ENCODE data around the gene SMC1A.
A peak's percentile ranks its signal among the peaks of the same experiment; 100 is the strongest.

SMC1A gene

DNA sequence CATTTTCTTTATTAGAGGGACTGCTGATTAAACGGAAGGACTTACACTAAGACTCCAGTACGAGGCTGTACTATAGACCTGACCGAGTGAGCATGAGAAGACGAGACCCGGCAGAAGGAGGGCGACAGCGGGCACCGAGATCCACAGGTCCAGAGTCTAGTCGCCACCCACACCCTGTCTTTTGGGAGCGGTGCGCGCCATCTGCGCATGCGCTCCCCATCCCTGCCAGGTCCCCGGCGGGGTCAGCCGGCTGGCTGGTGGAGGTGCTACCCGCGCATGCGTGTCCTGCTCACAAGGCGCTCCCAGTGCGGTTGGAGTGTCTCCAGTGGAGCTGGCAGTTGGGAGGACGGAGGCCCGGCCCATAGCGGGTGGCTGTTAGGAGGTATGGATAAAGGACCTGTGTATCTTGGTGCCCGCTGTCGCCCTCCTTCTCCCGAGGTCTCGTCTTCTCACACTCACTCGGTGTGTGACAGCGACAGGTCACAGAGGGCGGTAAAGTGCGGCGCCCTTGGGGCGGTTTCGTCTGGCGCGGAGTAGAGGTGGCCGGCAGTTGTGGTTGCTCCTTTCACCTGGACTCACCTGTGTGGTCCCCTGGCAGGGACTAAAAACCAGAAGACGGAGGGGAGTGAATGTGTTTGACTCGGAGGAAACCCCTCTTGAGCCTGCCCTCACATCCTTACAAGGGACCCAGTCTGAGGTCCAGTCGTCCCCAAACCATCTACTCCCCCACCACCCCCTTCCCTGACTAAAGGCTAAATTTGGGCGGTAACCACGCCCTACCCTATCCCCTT, 19.3 kb upstream of the SMC1A start:
- H3K4me1 ChIP-seq (ENCODE audit: control insufficient read depth, insufficient read depth, low read length) = no peaks in the 10 kb centered on the region
- no peak overlapping the region for H3K27ac ChIP-seq (ENCODE audit: low read length)
- WGBS (ENCODE audit: insufficient coverage, insufficient read length) = no CpG with 5 or more reads among the region's 44 CpGs
- peak overlapping the region; percentile 46; the same call in 1 of the 2 replicates for H3K4me3 ChIP-seq (ENCODE audit: low read length)
- H3K9me3 ChIP-seq (ENCODE audit: control insufficient read depth, insufficient read depth, low read length) = no peaks in the 10 kb centered on the region
- DNase-seq (ENCODE audit: low read depth, low spot score) = peak; percentile 37
- H3K27me3 ChIP-seq (ENCODE audit: control insufficient read depth, insufficient read depth, low read length) = no peaks in the 10 kb centered on the region
- H3K36me3 ChIP-seq (ENCODE audit: control insufficient read depth, insufficient read depth, low read length) = no peaks in the 10 kb centered on the region

DNA sequence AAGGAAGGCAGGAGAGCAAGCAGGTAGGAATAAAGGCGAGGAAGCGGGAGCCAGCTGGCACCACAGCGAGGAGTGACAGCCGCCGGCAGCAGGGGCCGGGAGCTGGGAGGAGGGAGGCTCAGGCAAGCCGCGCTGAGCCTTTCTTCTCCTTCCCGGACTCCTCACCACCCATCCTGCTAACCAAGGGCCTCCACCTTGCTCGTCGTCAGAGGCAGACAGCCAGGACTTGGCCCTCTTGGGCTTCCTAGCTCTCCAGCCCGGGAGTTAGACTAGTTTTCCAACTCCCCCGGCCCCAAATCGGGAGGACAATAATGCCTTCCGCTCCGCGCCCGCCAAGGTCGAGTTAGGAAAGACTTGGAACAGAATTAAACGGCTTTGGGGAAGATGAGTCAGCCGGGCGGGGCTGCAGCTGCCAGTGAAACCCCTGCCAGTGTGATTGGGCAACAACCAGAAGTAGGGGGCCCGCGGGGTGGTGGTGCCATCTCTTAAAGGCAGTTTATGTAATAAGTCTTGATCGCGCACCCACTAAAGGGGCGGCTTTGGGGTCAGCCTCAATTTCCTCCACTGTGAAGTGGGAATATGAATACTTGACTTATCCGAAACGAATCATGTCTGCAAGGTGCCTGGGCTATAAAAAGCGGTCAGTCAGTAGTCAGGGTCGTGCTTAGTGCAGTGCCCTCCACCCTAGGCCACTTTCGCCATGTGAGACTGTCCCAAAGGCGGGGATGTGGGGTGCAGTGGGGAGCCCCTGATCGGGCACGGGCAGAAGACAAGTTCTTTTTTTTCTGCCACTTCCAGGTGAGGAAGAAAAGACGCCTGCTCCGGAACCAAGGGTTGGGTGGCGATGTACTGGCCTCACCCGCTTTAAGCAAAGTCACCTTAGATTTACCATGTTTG, 18.4 kb upstream of the SMC1A start:
- no CpG with 5 or more reads among the region's 39 CpGs for WGBS (ENCODE audit: insufficient coverage, insufficient read length)
- Histone ChIP-seq H3K27ac (ENCODE audit: low read length) (no peak overlapping the region), H3K9me3 (ENCODE audit: control insufficient read depth, insufficient read depth, low read length) (no peaks in the 10 kb centered on the region), H3K36me3 (ENCODE audit: control insufficient read depth, insufficient read depth, low read length) (no peaks in the 10 kb centered on the region), H3K4me1 (ENCODE audit: control insufficient read depth, insufficient read depth, low read length) (no peaks in the 10 kb centered on the region), H3K4me3 (ENCODE audit: low read length) (no peak overlapping the region; the same call in 1 of the 2 replicates), H3K27me3 (ENCODE audit: control insufficient read depth, insufficient read depth, low read length) (no peaks in the 10 kb centered on the region)
- no peak for DNase-seq (ENCODE audit: low read depth, low spot score)

DNA sequence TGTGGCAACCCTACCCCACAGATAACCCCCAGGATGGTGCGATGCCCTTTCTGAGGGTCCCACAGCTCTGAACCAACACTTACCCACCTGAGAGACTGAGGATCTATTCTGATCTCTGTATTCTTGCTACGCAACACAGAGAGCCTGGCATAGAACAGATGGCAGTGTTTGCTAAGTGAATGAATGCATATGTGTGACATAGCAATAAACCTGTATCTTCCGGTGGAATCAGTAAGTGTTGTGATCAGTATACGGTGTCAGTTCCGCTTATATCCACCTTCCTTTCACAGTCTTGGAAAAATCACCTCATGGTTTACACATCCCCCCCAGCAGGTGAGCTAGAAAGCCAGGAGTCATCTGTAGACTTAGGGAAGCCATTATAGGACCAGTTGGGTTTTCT, 17.6 kb upstream of the SMC1A start:
- Histone ChIP-seq H3K27me3 (ENCODE audit: control insufficient read depth, insufficient read depth, low read length) (no peaks in the 10 kb centered on the region), H3K36me3 (ENCODE audit: control insufficient read depth, insufficient read depth, low read length) (no peaks in the 10 kb centered on the region), H3K4me1 (ENCODE audit: control insufficient read depth, insufficient read depth, low read length) (no peaks in the 10 kb centered on the region), H3K27ac (ENCODE audit: low read length) (no peak overlapping the region), H3K4me3 (ENCODE audit: low read length) (no peak overlapping the region), H3K9me3 (ENCODE audit: control insufficient read depth, insufficient read depth, low read length) (no peaks in the 10 kb centered on the region)
- no CpG with 5 or more reads among the region's 5 CpGs for WGBS (ENCODE audit: insufficient coverage, insufficient read length)
- no peak for DNase-seq (ENCODE audit: low read depth, low spot score)

GRCh38 chrX:53438832-53439230, 16.4 kb upstream of the SMC1A start:
- no peak overlapping the region for H3K27ac ChIP-seq (ENCODE audit: low read length)
- no peaks in the 10 kb centered on the region for H3K36me3 ChIP-seq (ENCODE audit: control insufficient read depth, insufficient read depth, low read length)
- H3K4me3 ChIP-seq (ENCODE audit: low read length) = no peak overlapping the region
- WGBS (ENCODE audit: insufficient coverage, insufficient read length) = no CpG with 5 or more reads among the region's 1 CpG
- H3K9me3 ChIP-seq (ENCODE audit: control insufficient read depth, insufficient read depth, low read length) = no peaks in the 10 kb centered on the region
- no peaks in the 10 kb centered on the region for H3K4me1 ChIP-seq (ENCODE audit: control insufficient read depth, insufficient read depth, low read length)
- no peaks in the 10 kb centered on the region for H3K27me3 ChIP-seq (ENCODE audit: control insufficient read depth, insufficient read depth, low read length)
- no peak for DNase-seq (ENCODE audit: low read depth, low spot score)

DNA sequence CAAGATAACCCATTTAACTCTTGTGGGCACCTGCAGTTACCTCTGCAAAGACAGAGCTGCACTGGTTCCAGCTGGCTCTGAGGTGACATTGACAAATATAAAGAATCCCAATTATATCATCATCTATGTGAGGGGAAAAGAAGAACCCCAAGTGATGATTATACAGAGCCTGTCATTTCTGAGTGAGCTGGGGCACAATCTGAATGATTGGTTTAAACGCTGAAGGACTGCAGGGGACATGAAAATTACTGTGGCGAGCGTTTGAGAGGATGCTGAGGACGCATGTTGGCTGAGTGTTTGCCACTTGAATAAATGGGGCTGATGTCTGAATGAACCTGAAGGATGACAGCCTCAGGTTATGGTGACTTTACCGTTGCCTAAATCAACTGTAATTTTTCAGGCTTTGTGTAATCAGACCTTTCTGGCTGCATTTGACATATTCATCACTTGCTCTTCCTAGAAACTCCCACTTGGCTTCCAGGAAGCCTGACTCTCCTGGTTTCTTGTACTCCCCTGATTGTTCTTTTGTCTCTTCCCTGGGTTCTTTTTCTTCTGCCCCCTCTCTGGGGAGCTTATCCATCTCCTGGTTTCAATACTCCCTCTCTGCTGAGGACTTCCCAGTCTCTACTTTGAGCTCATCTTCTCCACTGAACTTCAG, 15.8 kb upstream of the SMC1A start:
- no peak overlapping the region for H3K27ac ChIP-seq (ENCODE audit: low read length)
- H3K9me3 ChIP-seq (ENCODE audit: control insufficient read depth, insufficient read depth, low read length) = no peaks in the 10 kb centered on the region
- no CpG with 5 or more reads among the region's 5 CpGs for whole genome bisulfite sequencing (ENCODE audit: insufficient coverage, insufficient read length)
- no peaks in the 10 kb centered on the region for H3K27me3 ChIP-seq (ENCODE audit: control insufficient read depth, insufficient read depth, low read length)
- no peak for DNase-seq (ENCODE audit: low read depth, low spot score)
- no peak overlapping the region for H3K4me3 ChIP-seq (ENCODE audit: low read length)
- H3K36me3 ChIP-seq (ENCODE audit: control insufficient read depth, insufficient read depth, low read length) = no peaks in the 10 kb centered on the region
- no peaks in the 10 kb centered on the region; the same call in 1 of the 2 replicates for H3K4me1 ChIP-seq (ENCODE audit: control insufficient read depth, insufficient read depth, low read length)

DNA sequence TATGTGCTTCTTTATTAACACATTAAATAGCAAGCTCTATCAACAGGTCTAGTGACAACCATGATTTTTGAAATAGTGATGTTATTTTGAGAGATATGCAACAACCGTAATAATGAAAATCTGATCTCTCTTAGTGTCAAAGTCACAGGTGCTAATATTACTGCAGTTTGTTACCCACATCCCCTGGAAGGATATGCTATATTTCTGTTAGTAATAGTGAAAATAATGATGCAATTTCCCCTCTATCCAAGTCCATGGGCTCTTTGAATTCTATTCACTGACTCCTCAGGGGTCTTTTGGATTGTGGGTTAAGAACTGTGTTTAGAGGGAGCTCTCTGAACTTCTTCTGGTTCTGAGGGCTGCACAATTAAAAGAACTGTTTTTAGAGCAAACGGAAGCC, 14.8 kb upstream of the SMC1A start:
- no peaks in the 10 kb centered on the region for H3K9me3 ChIP-seq (ENCODE audit: control insufficient read depth, insufficient read depth, low read length)
- no peaks in the 10 kb centered on the region for H3K36me3 ChIP-seq (ENCODE audit: control insufficient read depth, insufficient read depth, low read length)
- WGBS (ENCODE audit: insufficient coverage, insufficient read length) = no CpG with 5 or more reads among the region's 2 CpGs
- H3K4me1 ChIP-seq (ENCODE audit: control insufficient read depth, insufficient read depth, low read length) = no peaks in the 10 kb centered on the region; the same call in 1 of the 2 replicates
- no peaks in the 10 kb centered on the region for H3K27me3 ChIP-seq (ENCODE audit: control insufficient read depth, insufficient read depth, low read length)
- no peak overlapping the region for H3K27ac ChIP-seq (ENCODE audit: low read length)
- no peak for DNase-seq (ENCODE audit: low read depth, low spot score)
- no peak overlapping the region for H3K4me3 ChIP-seq (ENCODE audit: low read length)

- H3K9me3 ChIP-seq (ENCODE audit: control insufficient read depth, insufficient read depth, low read length) = no peaks in the 10 kb centered on the region
- peak; percentile 25 for DNase-seq (ENCODE audit: low read depth, low spot score)
- no CpG with 5 or more reads among the region's 4 CpGs for WGBS (ENCODE audit: insufficient coverage, insufficient read length)
- H3K4me1 ChIP-seq (ENCODE audit: control insufficient read depth, insufficient read depth, low read length) = no peaks in the 10 kb centered on the region; the same call in 1 of the 2 replicates
- no peaks in the 10 kb centered on the region; the same call in 1 of the 2 replicates for H3K36me3 ChIP-seq (ENCODE audit: control insufficient read depth, insufficient read depth, low read length)
- H3K4me3 ChIP-seq (ENCODE audit: low read length) = no peak overlapping the region
- H3K27me3 ChIP-seq (ENCODE audit: control insufficient read depth, insufficient read depth, low read length) = no peaks in the 10 kb centered on the region
- no peak overlapping the region for H3K27ac ChIP-seq (ENCODE audit: low read length)
Observed at GRCh38 chrX:53435997-53436396, 13.5 kb upstream of the SMC1A start.

DNA sequence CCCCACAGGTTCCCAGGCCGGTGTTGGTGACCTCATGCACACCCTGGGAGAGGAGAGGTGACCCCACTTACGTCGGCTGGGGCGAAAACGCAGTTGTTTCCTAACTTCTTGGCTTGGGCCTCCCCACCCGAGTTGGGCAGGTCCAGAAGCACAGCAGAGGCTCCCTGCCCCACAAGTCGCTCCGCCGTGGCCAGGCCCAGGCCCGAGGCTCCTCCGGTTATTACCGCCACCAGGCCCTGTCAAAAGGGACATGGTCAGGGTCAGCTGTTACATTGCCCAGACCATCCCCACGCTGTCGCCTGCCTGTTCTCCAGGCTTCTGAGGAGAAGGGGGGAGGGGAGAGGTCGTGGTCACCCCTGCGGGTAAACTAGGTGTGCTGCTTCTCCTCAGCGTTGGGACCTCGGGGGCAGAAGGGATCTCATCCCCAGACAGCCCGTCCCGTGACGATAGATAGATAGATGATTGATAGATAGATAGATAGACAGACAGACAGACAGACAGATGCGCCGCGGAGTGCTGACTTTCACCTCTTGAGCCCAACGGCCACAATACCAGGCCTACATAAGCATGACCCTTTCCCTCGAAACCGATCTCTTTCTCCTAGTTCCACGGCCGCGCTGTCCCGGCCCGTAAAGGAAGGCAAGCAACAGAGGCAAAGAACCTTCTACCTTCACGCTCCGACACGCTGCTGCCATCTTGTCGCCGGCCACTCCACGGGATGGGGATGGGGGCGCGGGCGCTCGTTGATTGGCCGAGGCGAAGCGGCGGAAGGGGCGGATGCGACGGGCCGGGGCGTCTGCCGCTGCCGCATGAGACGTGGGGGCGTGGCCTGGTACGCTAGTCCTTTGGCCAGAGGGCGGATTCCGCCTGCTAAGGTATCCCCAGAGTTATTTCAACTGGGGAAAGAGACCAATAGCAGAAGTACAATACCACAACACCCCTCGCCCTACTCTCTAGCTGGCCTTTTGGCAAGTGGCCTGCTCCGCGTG, 11.5 kb upstream of the SMC1A start, which contains the start of gene HSD17B10:
Gene HSD17B10 (minus strand): TSS at position 720 of the 989 bp plus-strand sequence. CDS start 25 bp downstream, at position 695.
- H3K27ac ChIP-seq (ENCODE audit: low read length) = no peak within 1 kb of the TSS
- no peaks in the 10 kb centered on the region for H3K9me3 ChIP-seq (ENCODE audit: control insufficient read depth, insufficient read depth, low read length)
- no CpG with 5 or more reads among the region's 61 CpGs for WGBS (ENCODE audit: insufficient coverage, insufficient read length)
- H3K4me3 ChIP-seq (ENCODE audit: low read length) = peak within 1 kb of the TSS; percentile 100
- H3K4me1 ChIP-seq (ENCODE audit: control insufficient read depth, insufficient read depth, low read length) = no peaks in the 10 kb centered on the region; the same call in 1 of the 2 replicates
- peak; percentile 45 for DNase-seq (ENCODE audit: low read depth, low spot score)
- peaks cover 2% of the 10 kb centered on the region; the same call in 1 of the 2 replicates for H3K36me3 ChIP-seq (ENCODE audit: control insufficient read depth, insufficient read depth, low read length)
- H3K27me3 ChIP-seq (ENCODE audit: control insufficient read depth, insufficient read depth, low read length) = no peaks in the 10 kb centered on the region

DNA sequence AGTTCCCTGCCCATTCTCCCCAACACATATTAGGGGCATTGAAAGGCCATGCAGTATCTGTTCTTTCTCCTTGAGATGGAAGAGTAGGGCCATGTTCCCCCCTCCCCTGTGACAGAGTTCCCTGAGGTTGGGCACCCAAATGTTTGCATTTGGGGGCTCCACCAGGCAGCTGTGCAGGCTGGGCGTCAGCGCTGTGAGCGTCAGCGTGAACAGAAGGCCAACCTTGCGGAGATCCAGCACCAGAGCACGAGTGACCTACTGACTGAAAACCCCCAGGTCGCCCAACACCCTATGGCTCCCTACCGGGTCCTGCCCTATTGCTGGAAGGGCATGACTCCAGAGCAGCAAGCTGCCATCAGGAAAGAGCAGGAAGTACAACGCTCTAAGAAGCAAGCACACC, 7.8 kb upstream of the SMC1A start:
- no peaks in the 10 kb centered on the region for H3K27me3 ChIP-seq (ENCODE audit: control insufficient read depth, insufficient read depth, low read length)
- WGBS (ENCODE audit: insufficient coverage, insufficient read length) = no CpG with 5 or more reads among the region's 9 CpGs
- DNase-seq (ENCODE audit: low read depth, low spot score) = no peak

More for the DNA sequence above, 7.8 kb upstream of the SMC1A start:
- Histone ChIP-seq H3K4me1 (ENCODE audit: control insufficient read depth, insufficient read depth, low read length) (no peaks in the 10 kb centered on the region; the same call in 1 of the 2 replicates), H3K4me3 (ENCODE audit: low read length) (no peak overlapping the region), H3K36me3 (ENCODE audit: control insufficient read depth, insufficient read depth, low read length) (peaks cover 2% of the 10 kb centered on the region; the same call in 1 of the 2 replicates), H3K27ac (ENCODE audit: low read length) (no peak overlapping the region), H3K9me3 (ENCODE audit: control insufficient read depth, insufficient read depth, low read length) (no peaks in the 10 kb centered on the region)
